Neural cell (in vitro differentiated cells): Measurements from ENCODE around the gene KLK7.

Experiments
- CTCF ChIP-seq: fragments of 450-650 bp; IDR thresholded peaks from 2 replicates; pipeline ENCODE4 v1.5.1; 2014; ENCODE audit warnings: antibody characterized with exemption, mild to moderate bottlenecking, moderate library complexity; ENCODE audit not compliant: poor library complexity, severe bottlenecking
- EP300 ChIP-seq: fragments of 450-650 bp; conservative IDR thresholded peaks from 2 replicates; pipeline ENCODE4 v1.6.1; 2014; ENCODE audit warnings: antibody characterized with exemption, mild to moderate bottlenecking, moderate library complexity; ENCODE audit not compliant: poor library complexity, severe bottlenecking
- EZH2 ChIP-seq: fragments of 200-600, 300-800 bp; shearing (Covaris generic), sonication (generic); IDR thresholded peaks from 2 replicates; pipeline ENCODE4 v1.6.1; 2014; ENCODE audit warnings: antibody characterized with exemption, low read length, borderline replicate concordance, mild to moderate bottlenecking; ENCODE audit not compliant: insufficient read depth, poor library complexity, severe bottlenecking
- POLR2AphosphoS5 ChIP-seq: IDR thresholded peaks from 2 replicates; pipeline ENCODE4 v1.6.1; 2012
- SMC3 ChIP-seq: fragments of 450-650 bp; conservative IDR thresholded peaks from 2 replicates; pipeline ENCODE4 v1.6.1; 2014; ENCODE audit warnings: antibody characterized with exemption, mild to moderate bottlenecking, moderate library complexity; ENCODE audit not compliant: poor library complexity
- TF ChIP-seq, protein P1 (sequence below): IDR thresholded peaks from 2 replicates; pipeline ENCODE4 v1.6.1; 2012; ENCODE audit warnings: borderline replicate concordance

DNA sequence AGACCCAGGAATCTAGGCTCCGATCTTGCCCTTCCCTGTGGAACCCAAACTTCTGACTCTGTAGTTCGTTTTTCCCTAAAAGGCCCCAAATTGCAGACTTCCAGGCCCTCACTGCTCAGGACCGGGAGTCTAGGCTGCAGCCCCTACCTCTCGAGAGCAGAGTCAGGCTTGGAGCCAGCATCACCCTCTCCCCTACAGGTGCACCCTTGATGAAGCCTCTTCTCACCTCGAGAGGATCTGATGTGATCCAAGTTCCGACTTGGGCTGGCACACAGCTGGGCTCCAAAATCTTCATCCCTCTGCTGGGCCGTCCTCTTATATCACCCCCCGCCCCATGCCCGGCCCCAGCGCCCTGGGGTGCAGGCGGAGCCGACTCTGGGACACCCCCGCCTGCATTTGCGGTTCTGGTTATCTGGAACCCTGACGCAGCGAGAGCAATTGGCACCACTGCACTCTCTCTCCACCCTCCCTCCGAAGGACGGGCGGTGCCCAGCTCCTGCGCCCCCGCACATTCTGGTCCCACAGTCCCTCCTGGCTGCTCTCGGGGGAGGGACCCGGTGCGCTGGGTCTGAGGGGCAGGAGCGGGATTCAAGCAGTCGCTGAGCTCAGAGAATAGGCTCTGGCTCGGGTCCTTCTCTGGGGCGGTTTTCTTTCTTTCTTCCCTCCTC is at the start of gene KLK7:
- TF ChIP-seq, protein P1, sequence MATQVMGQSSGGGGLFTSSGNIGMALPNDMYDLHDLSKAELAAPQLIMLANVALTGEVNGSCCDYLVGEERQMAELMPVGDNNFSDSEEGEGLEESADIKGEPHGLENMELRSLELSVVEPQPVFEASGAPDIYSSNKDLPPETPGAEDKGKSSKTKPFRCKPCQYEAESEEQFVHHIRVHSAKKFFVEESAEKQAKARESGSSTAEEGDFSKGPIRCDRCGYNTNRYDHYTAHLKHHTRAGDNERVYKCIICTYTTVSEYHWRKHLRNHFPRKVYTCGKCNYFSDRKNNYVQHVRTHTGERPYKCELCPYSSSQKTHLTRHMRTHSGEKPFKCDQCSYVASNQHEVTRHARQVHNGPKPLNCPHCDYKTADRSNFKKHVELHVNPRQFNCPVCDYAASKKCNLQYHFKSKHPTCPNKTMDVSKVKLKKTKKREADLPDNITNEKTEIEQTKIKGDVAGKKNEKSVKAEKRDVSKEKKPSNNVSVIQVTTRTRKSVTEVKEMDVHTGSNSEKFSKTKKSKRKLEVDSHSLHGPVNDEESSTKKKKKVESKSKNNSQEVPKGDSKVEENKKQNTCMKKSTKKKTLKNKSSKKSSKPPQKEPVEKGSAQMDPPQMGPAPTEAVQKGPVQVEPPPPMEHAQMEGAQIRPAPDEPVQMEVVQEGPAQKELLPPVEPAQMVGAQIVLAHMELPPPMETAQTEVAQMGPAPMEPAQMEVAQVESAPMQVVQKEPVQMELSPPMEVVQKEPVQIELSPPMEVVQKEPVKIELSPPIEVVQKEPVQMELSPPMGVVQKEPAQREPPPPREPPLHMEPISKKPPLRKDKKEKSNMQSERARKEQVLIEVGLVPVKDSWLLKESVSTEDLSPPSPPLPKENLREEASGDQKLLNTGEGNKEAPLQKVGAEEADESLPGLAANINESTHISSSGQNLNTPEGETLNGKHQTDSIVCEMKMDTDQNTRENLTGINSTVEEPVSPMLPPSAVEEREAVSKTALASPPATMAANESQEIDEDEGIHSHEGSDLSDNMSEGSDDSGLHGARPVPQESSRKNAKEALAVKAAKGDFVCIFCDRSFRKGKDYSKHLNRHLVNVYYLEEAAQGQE, result no peak
- TF ChIP-seq EP300, result no peak
- TF ChIP-seq POLR2AphosphoS5, result no peak
- no peak for TF ChIP-seq CTCF
- no peak for TF ChIP-seq SMC3
- TF ChIP-seq EZH2, result no peak
